Peyer's patch (tissue), 4 donors: ENCODE results near the gene CHRNA1.

Source experiments
- POLR2A ChIP-seq, 2 donors: fragments of 450-650 bp; IDR thresholded peaks; one replicate each; pipeline ENCODE4 v1.5.1; 2017; ENCODE audit warnings: antibody characterized with exemption in 2 of 2, mild to moderate bottlenecking in 2 of 2, moderate library complexity in 2 of 2
- TF ChIP-seq, protein P1 (sequence below), 6 experiments: fragments of 450-650 bp in 4 of 6; fragments of 200-600 bp in 2 of 6; sonication (generic) in 1 of 6; IDR thresholded peaks; one replicate each; pipeline ENCODE4 v1.5.1; 2017 to 2019; ENCODE audit warnings: antibody characterized with exemption in 6 of 6, mild to moderate bottlenecking in 3 of 6, moderate library complexity in 1 of 6

DNA sequence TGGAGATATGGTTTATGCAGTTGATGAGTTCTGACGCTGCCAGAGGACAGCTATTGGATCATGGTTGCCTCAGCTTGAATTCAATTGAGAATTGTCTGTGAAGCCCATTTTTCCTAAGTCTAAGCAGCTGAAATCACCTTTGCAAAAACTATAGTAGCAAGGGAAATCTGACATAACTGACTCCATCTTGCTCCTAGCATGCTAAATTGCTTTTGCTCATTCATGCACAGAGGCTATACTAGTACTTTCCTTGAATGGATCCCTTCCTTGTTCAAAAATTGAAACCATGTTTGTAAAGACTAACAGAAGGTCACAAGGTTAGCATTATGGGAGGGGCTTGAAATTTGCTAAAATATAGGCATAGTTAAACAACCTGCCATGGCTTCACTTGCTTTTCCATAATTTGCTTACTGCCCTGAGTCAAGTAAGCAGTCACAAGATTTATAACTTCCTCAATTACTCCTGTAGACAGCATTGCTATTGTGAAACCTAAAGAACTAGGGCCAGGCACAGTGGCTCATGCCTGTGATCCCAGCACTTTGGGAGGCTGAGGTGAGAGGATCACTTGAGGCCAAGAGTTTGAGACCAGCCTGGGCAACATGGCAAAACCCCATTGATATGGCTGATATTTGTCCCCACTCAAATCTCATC lies 41.2 kb downstream of the CHRNA1 start:
- TF ChIP-seq, protein P1, sequence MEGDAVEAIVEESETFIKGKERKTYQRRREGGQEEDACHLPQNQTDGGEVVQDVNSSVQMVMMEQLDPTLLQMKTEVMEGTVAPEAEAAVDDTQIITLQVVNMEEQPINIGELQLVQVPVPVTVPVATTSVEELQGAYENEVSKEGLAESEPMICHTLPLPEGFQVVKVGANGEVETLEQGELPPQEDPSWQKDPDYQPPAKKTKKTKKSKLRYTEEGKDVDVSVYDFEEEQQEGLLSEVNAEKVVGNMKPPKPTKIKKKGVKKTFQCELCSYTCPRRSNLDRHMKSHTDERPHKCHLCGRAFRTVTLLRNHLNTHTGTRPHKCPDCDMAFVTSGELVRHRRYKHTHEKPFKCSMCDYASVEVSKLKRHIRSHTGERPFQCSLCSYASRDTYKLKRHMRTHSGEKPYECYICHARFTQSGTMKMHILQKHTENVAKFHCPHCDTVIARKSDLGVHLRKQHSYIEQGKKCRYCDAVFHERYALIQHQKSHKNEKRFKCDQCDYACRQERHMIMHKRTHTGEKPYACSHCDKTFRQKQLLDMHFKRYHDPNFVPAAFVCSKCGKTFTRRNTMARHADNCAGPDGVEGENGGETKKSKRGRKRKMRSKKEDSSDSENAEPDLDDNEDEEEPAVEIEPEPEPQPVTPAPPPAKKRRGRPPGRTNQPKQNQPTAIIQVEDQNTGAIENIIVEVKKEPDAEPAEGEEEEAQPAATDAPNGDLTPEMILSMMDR (IDR thresholded peaks at IDR 0.05) = no peak
- no peak for TF ChIP-seq POLR2A (IDR thresholded peaks at IDR 0.05)
